Lower leg skin (tissue), 3 donors: ENCODE measurements around the gene FAM210A.

Experiments used
- CTCF ChIP-seq, 3 donors: fragments of 450-650 bp; IDR thresholded peaks; one replicate each; pipeline ENCODE4 v1.5.1; 2016; ENCODE audit warnings: antibody characterized with exemption in 3 of 3, mild to moderate bottlenecking in 3 of 3, moderate library complexity in 2 of 3
- POLR2A ChIP-seq, 2 donors: fragments of 450-650 bp; IDR thresholded peaks; one replicate each; pipeline ENCODE4 v1.6.1; 2016 to 2017; ENCODE audit warnings: antibody characterized with exemption in 2 of 2, mild to moderate bottlenecking in 1 of 2, moderate library complexity in 1 of 2

- TF ChIP-seq POLR2A (IDR thresholded peaks at IDR 0.05) (no peak), CTCF (IDR thresholded peaks at IDR 0.05) (no peak)
Measured at GRCh38 chr18:13628211-13628610, 98.1 kb downstream of the FAM210A start.
